Trophoblast cell (in vitro differentiated cells and primary cell): ENCODE data around the gene COBL.

Experiments
- DNase-seq, 2 donors: peaks; one replicate each; pipeline ENCODE4 v3.0.0-alpha.2; 2016
- H2AFZ ChIP-seq: 2 replicates; pipeline ENCODE4 v1.6.1; 2013; ENCODE audit warnings: low read length, moderate library complexity, mild to moderate bottlenecking; ENCODE audit not compliant: insufficient read depth, poor library complexity
- H2AK5ac ChIP-seq: 2 replicates; pipeline ENCODE4 v1.6.1; 2013; ENCODE audit warnings: mild to moderate bottlenecking, low read length
- H2BK120ac ChIP-seq: 2 replicates; pipeline ENCODE4 v1.6.1; 2013; ENCODE audit warnings: low read length, mild to moderate bottlenecking, moderate library complexity; ENCODE audit not compliant: insufficient read depth, poor library complexity
- H2BK12ac ChIP-seq: 2 replicates; pipeline ENCODE4 v1.6.1; 2013; ENCODE audit warnings: mild to moderate bottlenecking, low read length, moderate library complexity
- H2BK5ac ChIP-seq: 2 replicates; pipeline ENCODE4 v1.6.1; 2013; ENCODE audit warnings: low read length, low read depth, moderate library complexity, mild to moderate bottlenecking; ENCODE audit not compliant: poor library complexity
- H3K14ac ChIP-seq: 2 replicates; pipeline ENCODE4 v1.6.1; 2013; ENCODE audit warnings: mild to moderate bottlenecking, low read length
- H3K18ac ChIP-seq: 2 replicates; pipeline ENCODE4 v1.6.1; 2013; ENCODE audit warnings: mild to moderate bottlenecking, low read length
- H3K23ac ChIP-seq: 2 replicates; pipeline ENCODE4 v1.6.1; 2013; ENCODE audit warnings: low read length
- H3K27ac ChIP-seq: 2 replicates; pipeline ENCODE4 v1.5.1; 2013; ENCODE audit warnings: low read depth, mild to moderate bottlenecking, inconsistent platforms, low read length, moderate library complexity
- H3K27me3 ChIP-seq: 2 replicates; pipeline ENCODE4 v1.6.1; 2013; ENCODE audit warnings: inconsistent platforms, mild to moderate bottlenecking, low read length, moderate library complexity; ENCODE audit not compliant: insufficient read depth
- H3K36me3 ChIP-seq, 2 experiments: 1 replicate in 1 of 2; 2 replicates in 1 of 2; pipeline ENCODE4 v1.6.1; 2013; ENCODE audit warnings: low read length in 2 of 2, mild to moderate bottlenecking in 2 of 2, moderate library complexity in 1 of 2; ENCODE audit not compliant: insufficient read depth in 2 of 2, control insufficient read depth in 1 of 2
- H3K4ac ChIP-seq: 2 replicates; pipeline ENCODE4 v1.6.1; 2013; ENCODE audit warnings: low read depth, mild to moderate bottlenecking, low read length, moderate library complexity
- H3K4me1 ChIP-seq, 2 experiments: 1 replicate in 1 of 2; 2 replicates in 1 of 2; pipeline ENCODE4 v1.6.1; 2013; ENCODE audit warnings: low read length in 2 of 2, mild to moderate bottlenecking in 2 of 2, moderate library complexity in 1 of 2; ENCODE audit not compliant: insufficient read depth in 2 of 2, control insufficient read depth in 1 of 2
- H3K4me2 ChIP-seq: 2 replicates; pipeline ENCODE4 v1.6.1; 2013; ENCODE audit warnings: inconsistent platforms, mild to moderate bottlenecking, low read length, moderate library complexity
- H3K4me3 ChIP-seq: 2 replicates; pipeline ENCODE4 v1.5.1; 2013; ENCODE audit warnings: mild to moderate bottlenecking, low read depth, low read length, inconsistent platforms
- H3K79me1 ChIP-seq: one replicate; pipeline ENCODE4 v1.6.1; 2013; ENCODE audit warnings: low read length
- H3K79me2 ChIP-seq: 2 replicates; pipeline ENCODE4 v1.6.1; 2013; ENCODE audit warnings: low read length, mild to moderate bottlenecking; ENCODE audit not compliant: control insufficient read depth, insufficient read depth, poor library complexity
- H3K9ac ChIP-seq: 2 replicates; pipeline ENCODE4 v1.6.1; 2013; ENCODE audit warnings: mild to moderate bottlenecking, low read length
- H3K9me3 ChIP-seq: 2 replicates; pipeline ENCODE4 v1.6.1; 2013; ENCODE audit warnings: low read depth, mild to moderate bottlenecking, control low read depth, inconsistent platforms, low read length; ENCODE audit not compliant: insufficient read depth
- H4K12ac ChIP-seq: 2 replicates; pipeline ENCODE4 v1.6.1; 2013; ENCODE audit warnings: low read depth, mild to moderate bottlenecking, low read length, moderate library complexity
- H4K8ac ChIP-seq: 2 replicates; pipeline ENCODE4 v1.6.1; 2013; ENCODE audit warnings: low read depth, mild to moderate bottlenecking, low read length, moderate library complexity
- H4K91ac ChIP-seq: one replicate; pipeline ENCODE4 v1.6.1; 2013; ENCODE audit warnings: low read depth, mild to moderate bottlenecking, low read length, moderate library complexity
- WGBS: extraction: QIAGEN DNeasy Blood & Tissue Kit; methylation state at CpG from one replicate; pipeline ENCODE4 v1.1.7; 2013; ENCODE audit warnings: missing lambda C conversion rate; ENCODE audit not compliant: insufficient read length, insufficient coverage; ENCODE audit errors: extremely low coverage; 5-methylcytosine and 5-hydroxymethylcytosine counted together

Gene COBL

DNA sequence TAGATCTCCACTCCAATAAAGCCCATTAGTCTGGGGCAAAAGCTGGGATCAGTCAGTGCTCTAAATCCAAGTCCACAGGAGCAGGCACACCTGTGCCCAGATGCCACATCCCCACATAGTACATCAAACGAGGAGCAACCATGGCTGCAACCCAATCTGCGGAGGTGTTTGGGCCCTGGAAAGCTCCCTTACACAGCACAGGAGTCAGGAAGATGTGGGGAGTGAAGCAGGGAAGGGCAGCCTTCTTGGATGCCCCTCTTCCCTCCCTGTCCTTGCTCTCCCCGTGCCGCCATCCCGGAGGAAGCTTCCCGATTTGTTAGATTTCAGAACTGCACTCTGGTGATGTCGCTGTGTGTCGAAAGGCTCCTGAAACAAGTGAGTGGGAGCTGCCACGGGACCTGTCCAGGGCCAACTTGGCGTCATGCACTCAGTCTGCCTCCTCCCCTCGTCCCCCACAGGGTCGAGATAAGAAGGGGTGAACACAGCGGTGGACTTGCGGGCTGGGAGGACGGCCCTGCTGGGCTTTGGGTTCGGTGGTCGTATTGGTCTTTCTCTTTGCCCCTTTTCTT, 303.3 kb downstream of the COBL start:
- H3K27ac ChIP-seq: no peak overlapping the region

DNA sequence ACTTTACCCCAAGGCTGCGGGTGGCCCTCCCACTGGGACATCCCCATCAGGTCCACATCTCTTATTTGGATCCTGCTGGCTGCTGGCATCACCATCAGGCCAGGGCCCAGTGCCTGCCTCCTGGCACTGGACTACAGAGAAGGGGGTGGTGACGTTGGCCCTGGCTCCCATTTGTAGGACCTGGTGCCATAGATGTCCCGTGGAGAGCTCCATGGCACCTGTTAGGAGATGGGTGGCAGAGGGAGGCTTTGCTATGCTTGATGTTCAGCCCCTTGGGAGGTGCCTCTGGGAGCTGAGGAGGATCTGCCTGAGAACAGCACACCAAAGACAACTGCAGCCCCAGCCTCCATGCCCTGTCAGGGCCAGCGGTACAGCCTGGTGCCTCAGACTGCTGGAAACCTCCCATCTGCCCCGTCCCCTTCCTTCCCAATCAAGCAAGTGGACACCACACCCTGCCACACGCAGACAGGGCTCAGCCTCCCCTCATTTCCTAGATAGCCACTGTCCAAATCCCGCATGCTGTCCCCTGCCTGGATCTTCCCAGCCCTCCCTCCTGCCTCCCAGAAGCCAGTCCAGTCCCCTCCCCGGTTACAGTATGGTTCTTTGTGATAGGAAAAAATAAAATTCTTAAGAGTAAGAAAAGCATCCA, 303.9 kb downstream of the COBL start:
- H3K4ac ChIP-seq: no peak overlapping the region
- H3K4me2 ChIP-seq: no peak overlapping the region
- peaks cover 10 to 11% of the 10 kb centered on the region in 2 experiments for H3K4me1 ChIP-seq
- H2BK120ac ChIP-seq: no peak overlapping the region
- no peak overlapping the region for H3K18ac ChIP-seq
- H2AFZ ChIP-seq: no peak overlapping the region
- H4K12ac ChIP-seq: no peak overlapping the region
- no peaks in the 10 kb centered on the region for H3K79me2 ChIP-seq
- H2BK5ac ChIP-seq: no peak overlapping the region
- no peaks in the 10 kb centered on the region for H3K79me1 ChIP-seq
- H3K14ac ChIP-seq: no peak overlapping the region
- no peak overlapping the region for H2BK12ac ChIP-seq
- no peak overlapping the region for H4K8ac ChIP-seq
- H3K9ac ChIP-seq: no peak overlapping the region
- H3K27me3 ChIP-seq: no peaks in the 10 kb centered on the region
- H3K27ac ChIP-seq: no peak overlapping the region
- WGBS: no CpG with 5 or more reads among the region's 8 CpGs
- H3K9me3 ChIP-seq: peaks cover 2% of the 10 kb centered on the region
- no peak overlapping the region for H3K23ac ChIP-seq
- H3K36me3 ChIP-seq: no peaks in the 10 kb centered on the region
- H3K4me3 ChIP-seq: no peak overlapping the region
- H2AK5ac ChIP-seq: no peak overlapping the region
- DNase-seq: no peak
- H4K91ac ChIP-seq: no peak overlapping the region

More for the DNA sequence above, 303.3 kb downstream of the COBL start:
- no peak overlapping the region for H4K8ac ChIP-seq
- DNase-seq: no peak
- peaks cover 2% of the 10 kb centered on the region for H3K9me3 ChIP-seq
- no peak overlapping the region for H3K4me2 ChIP-seq
- no peak overlapping the region for H3K14ac ChIP-seq
- no CpG with 5 or more reads among the region's 17 CpGs for WGBS
- H3K9ac ChIP-seq: no peak overlapping the region
- H2AK5ac ChIP-seq: no peak overlapping the region
- no peak overlapping the region for H4K12ac ChIP-seq
- no peak overlapping the region for H3K4me3 ChIP-seq
- H3K36me3 ChIP-seq: no peaks in the 10 kb centered on the region
- no peak overlapping the region for H2BK5ac ChIP-seq
- no peak overlapping the region for H2BK12ac ChIP-seq
- no peak overlapping the region for H4K91ac ChIP-seq
- H3K79me2 ChIP-seq: no peaks in the 10 kb centered on the region
- H3K79me1 ChIP-seq: no peaks in the 10 kb centered on the region
- no peak overlapping the region for H3K4ac ChIP-seq
- H3K23ac ChIP-seq: no peak overlapping the region
- no peak overlapping the region for H2BK120ac ChIP-seq
- H3K18ac ChIP-seq: no peak overlapping the region
- H2AFZ ChIP-seq: no peak overlapping the region
- H3K4me1 ChIP-seq: peaks cover 10 to 11% of the 10 kb centered on the region in 2 experiments
- no peaks in the 10 kb centered on the region for H3K27me3 ChIP-seq

DNA sequence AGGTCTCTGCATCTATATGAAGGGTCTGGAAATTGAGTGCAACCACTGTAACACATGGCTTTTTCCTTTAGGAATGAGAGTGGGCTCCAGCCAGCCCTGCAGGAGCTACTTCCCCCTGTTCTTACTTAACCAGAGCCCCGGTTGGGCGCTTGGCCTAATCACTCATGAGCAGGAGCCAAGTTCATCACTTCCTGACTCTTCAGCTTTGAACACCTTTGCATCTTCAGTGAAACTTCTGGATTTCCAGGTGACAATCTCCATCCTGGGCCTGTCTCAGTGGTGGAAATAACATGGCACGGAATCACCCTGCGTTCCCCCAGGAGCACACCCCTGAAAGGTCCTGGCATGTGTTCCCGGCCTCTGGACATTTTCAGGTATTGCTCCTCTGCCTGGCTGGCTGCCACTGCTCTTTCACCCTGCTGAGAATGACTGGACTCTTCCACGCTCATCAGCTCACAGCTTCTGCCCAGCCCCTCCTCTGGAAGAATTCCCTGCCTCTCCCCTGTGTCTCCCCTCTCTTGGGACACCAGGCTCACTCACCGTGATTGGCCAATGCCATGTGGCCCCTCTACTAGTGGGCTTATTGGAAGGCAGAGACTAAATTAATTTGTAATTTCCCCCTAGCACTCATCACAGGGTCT, 304.8 kb downstream of the COBL start:
- Histone ChIP-seq H3K14ac (no peak overlapping the region), H4K91ac (no peak overlapping the region), H3K4me3 (no peak overlapping the region), H4K12ac (no peak overlapping the region), H3K36me3 (no peaks in the 10 kb centered on the region), H3K18ac (no peak overlapping the region), H3K23ac (no peak overlapping the region), H3K9me3 (peaks cover 4% of the 10 kb centered on the region), H3K4me2 (no peak overlapping the region), H2BK5ac (no peak overlapping the region), H2BK120ac (no peak overlapping the region), H3K27ac (no peak overlapping the region), H3K4me1 (peaks cover 10 to 11% of the 10 kb centered on the region in 2 experiments), H2BK12ac (no peak overlapping the region), H3K4ac (no peak overlapping the region), H4K8ac (no peak overlapping the region), H2AK5ac (no peak overlapping the region), H2AFZ (no peak overlapping the region), H3K79me2 (no peaks in the 10 kb centered on the region), H3K9ac (no peak overlapping the region), H3K27me3 (no peaks in the 10 kb centered on the region), H3K79me1 (no peaks in the 10 kb centered on the region)
- WGBS: no CpG with 5 or more reads among the region's 7 CpGs
- DNase-seq: no peak

DNA sequence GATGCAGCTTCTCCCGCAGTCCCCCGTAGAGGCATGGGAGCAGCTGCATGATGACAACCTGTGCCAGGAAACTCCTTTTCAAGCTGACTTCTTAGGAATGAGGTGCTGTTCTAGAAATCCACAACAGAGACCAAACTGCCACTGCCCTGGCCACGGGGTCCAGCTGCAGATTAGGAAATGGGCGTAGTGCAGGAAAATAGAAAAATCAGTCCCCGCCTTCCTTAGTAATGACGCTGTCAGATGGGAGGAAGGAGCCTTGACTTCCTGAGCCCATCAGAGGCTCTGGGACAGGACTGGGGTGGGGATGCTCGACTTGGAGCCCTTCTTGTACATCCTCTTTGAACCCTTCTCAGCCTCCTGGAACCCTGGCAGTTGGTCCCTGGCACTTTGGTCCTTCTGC, 306.1 kb downstream of the COBL start:
- Histone ChIP-seq H3K9me3 (peaks cover 3% of the 10 kb centered on the region), H3K4ac (no peak overlapping the region), H2BK5ac (no peak overlapping the region), H3K4me2 (no peak overlapping the region), H2AK5ac (no peak overlapping the region), H4K12ac (no peak overlapping the region), H2BK12ac (no peak overlapping the region), H3K79me1 (no peaks in the 10 kb centered on the region), H3K79me2 (no peaks in the 10 kb centered on the region), H4K91ac (no peak overlapping the region), H3K4me3 (no peak overlapping the region), H3K4me1 (peaks cover 10 to 11% of the 10 kb centered on the region in 2 experiments), H3K27ac (no peak overlapping the region), H2BK120ac (no peak overlapping the region), H3K9ac (no peak overlapping the region), H3K23ac (no peak overlapping the region), H3K27me3 (peaks cover 2% of the 10 kb centered on the region), H3K14ac (no peak overlapping the region), H2AFZ (no peak overlapping the region), H3K18ac (no peak overlapping the region), H4K8ac (no peak overlapping the region), H3K36me3 (no peaks in the 10 kb centered on the region)
- WGBS: no CpG with 5 or more reads among the region's 7 CpGs
- no peak for DNase-seq
